ENCODE results near the gene CYP4F3. TPM values are rescaled to one million over a fixed set of nuclear protein-coding genes. Genes with fewer than 3 reads are reported as not detected.
"Not testable (repeated sequence)": the region's sequence is repeated elsewhere in the genome, so short reads cannot be mapped to it uniquely, and the experiment has no call there.

The CYP4F3 gene
- total RNA-seq, 1 experiment from 2014 or later, result 0.04 TPM

GRCh38 chr19:15644816-15645215 lies 4.1 kb downstream of the CYP4F3 start (continued):
- TF ChIP-seq, protein P1, sequence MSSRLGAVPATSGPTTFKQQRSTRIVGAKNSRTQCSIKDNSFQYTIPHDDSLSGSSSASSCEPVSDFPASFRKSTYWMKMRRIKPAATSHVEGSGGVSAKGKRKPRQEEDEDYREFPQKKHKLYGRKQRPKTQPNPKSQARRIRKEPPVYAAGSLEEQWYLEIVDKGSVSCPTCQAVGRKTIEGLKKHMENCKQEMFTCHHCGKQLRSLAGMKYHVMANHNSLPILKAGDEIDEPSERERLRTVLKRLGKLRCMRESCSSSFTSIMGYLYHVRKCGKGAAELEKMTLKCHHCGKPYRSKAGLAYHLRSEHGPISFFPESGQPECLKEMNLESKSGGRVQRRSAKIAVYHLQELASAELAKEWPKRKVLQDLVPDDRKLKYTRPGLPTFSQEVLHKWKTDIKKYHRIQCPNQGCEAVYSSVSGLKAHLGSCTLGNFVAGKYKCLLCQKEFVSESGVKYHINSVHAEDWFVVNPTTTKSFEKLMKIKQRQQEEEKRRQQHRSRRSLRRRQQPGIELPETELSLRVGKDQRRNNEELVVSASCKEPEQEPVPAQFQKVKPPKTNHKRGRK (CRISPR knock-in tag; IDR thresholded peaks at IDR 0.05; ENCODE audit: borderline replicate concordance), result no peak
- no peak for TF ChIP-seq ATF3 (CRISPR knock-in tag; conservative IDR thresholded peaks at IDR 0.05)
- no peak for TF ChIP-seq ZNF121 (CRISPR knock-in tag; IDR thresholded peaks at IDR 0.05)
- TF ChIP-seq GTF2I (CRISPR knock-in tag; conservative IDR thresholded peaks at IDR 0.05), result no peak

- POLR2A ChIA-PET, result no interaction called here
- Mint-ChIP-seq H3K27me3 (ENCODE audit: low read depth) (peaks cover 23% of the 10 kb centered on the region), H3K4me1 (no peaks in the 10 kb centered on the region), H3K9me3 (peaks cover 94% of the 10 kb centered on the region), H3K4me3 (no peak overlapping the region), H3K27ac (no peak overlapping the region), H3K36me3 (peaks cover 77% of the 10 kb centered on the region)
- CTCF ChIA-PET, result no interaction called here
- ATAC-seq (no peak), DNase-seq (ENCODE audit: low spot score) (no peak)
- TF ChIP-seq TEAD1 (CRISPR knock-in tag; IDR thresholded peaks at IDR 0.05) (no peak), RELA (CRISPR knock-in tag; IDR thresholded peaks at IDR 0.05; ENCODE audit: borderline replicate concordance) (no peak), IRF2 (CRISPR knock-in tag; IDR thresholded peaks at IDR 0.05; ENCODE audit: borderline replicate concordance, low read depth) (no peak), ZNF423 (CRISPR knock-in tag; IDR thresholded peaks at IDR 0.05) (no peak), NR3C1 (CRISPR knock-in tag; conservative IDR thresholded peaks at IDR 0.05; ENCODE audit: low read depth) (no peak), ZBTB21 (CRISPR knock-in tag; IDR thresholded peaks at IDR 0.05; ENCODE audit: borderline replicate concordance) (no peak), GRHL2 (CRISPR knock-in tag; IDR thresholded peaks at IDR 0.05; ENCODE audit: insufficient replicate concordance, severe bottlenecking) (no peak), AFF4 (CRISPR knock-in tag; IDR thresholded peaks at IDR 0.05; ENCODE audit: borderline replicate concordance) (no peak), ZNF396 (CRISPR knock-in tag; IDR thresholded peaks at IDR 0.05; ENCODE audit: borderline replicate concordance) (no peak), GTF2I (CRISPR knock-in tag; conservative IDR thresholded peaks at IDR 0.05) (no peak), MLX (CRISPR knock-in tag; IDR thresholded peaks at IDR 0.05) (no peak), RORB (CRISPR knock-in tag; IDR thresholded peaks at IDR 0.05) (no peak), ETV6 (CRISPR knock-in tag; IDR thresholded peaks at IDR 0.05) (no peak), CBFB (CRISPR knock-in tag; IDR thresholded peaks at IDR 0.05; ENCODE audit: low read depth) (no peak), ZMAT4 (CRISPR knock-in tag; IDR thresholded peaks at IDR 0.05) (no peak), CREB1 (CRISPR knock-in tag; IDR thresholded peaks at IDR 0.05) (no peak)
- TF ChIP-seq, protein P2, sequence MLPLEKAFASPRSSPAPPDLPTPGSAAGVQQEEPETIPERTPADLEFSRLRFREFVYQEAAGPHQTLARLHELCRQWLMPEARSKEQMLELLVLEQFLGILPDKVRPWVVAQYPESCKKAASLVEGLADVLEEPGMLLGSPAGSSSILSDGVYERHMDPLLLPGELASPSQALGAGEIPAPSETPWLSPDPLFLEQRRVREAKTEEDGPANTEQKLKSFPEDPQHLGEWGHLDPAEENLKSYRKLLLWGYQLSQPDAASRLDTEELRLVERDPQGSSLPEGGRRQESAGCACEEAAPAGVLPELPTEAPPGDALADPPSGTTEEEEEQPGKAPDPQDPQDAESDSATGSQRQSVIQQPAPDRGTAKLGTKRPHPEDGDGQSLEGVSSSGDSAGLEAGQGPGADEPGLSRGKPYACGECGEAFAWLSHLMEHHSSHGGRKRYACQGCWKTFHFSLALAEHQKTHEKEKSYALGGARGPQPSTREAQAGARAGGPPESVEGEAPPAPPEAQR (CRISPR knock-in tag; IDR thresholded peaks at IDR 0.05), result no peak
- TF ChIP-seq, protein P1 (CRISPR knock-in tag; IDR thresholded peaks at IDR 0.05; ENCODE audit: borderline replicate concordance), result no peak
Measured at GRCh38 chr19:15649526-15649925, 8.8 kb downstream of the CYP4F3 start.

GRCh38 chr19:15650123-15650522 lies 9.4 kb downstream of the CYP4F3 start:
- H3K4me1 Mint-ChIP-seq; CTCF ChIA-PET; DNase-seq (ENCODE audit: low spot score); H3K4me3 Mint-ChIP-seq; POLR2A ChIA-PET; ATAC-seq; H3K27ac Mint-ChIP-seq: not testable (repeated sequence)
- Mint-ChIP-seq H3K36me3 (peaks cover 72% of the 10 kb centered on the region), H3K27me3 (ENCODE audit: low read depth) (peaks cover 23% of the 10 kb centered on the region), H3K9me3 (peaks cover 94% of the 10 kb centered on the region)
